HUES64 (cell line): ENCODE results near the gene SCRG1.

Experiments
- H3K27ac ChIP-seq: 2 replicates; pipeline ENCODE4 v1.7.0; 2013; ENCODE audit warnings: low read depth, low read length, inconsistent platforms
- H3K27me3 ChIP-seq: 2 replicates; pipeline ENCODE4 v1.6.1; 2013; ENCODE audit warnings: mild to moderate bottlenecking, low read length; ENCODE audit not compliant: insufficient read depth
- H3K36me3 ChIP-seq: 2 replicates; pipeline ENCODE4 v1.6.1; 2013; ENCODE audit warnings: mild to moderate bottlenecking, low read length; ENCODE audit not compliant: insufficient read depth
- H3K4me1 ChIP-seq: 2 replicates; pipeline ENCODE4 v1.6.1; 2013; ENCODE audit warnings: mild to moderate bottlenecking, low read length, moderate library complexity; ENCODE audit not compliant: insufficient read depth
- H3K4me3 ChIP-seq: 2 replicates; pipeline ENCODE4 v1.5.1; 2013; ENCODE audit warnings: mild to moderate bottlenecking, low read length, moderate library complexity
- H3K9ac ChIP-seq: 2 replicates; pipeline ENCODE4 v1.6.1; 2013; ENCODE audit warnings: mild to moderate bottlenecking, low read depth, low read length
- H3K9me3 ChIP-seq: 2 replicates; pipeline ENCODE4 v1.6.1; 2013; ENCODE audit warnings: low read depth, low read length; ENCODE audit not compliant: insufficient read depth
- WGBS: fragments of 150-250, 120-280 bp; methylation state at CpG from one replicate; pipeline ENCODE4 v1.1.7; 2013; ENCODE audit warnings: missing lambda C conversion rate; 5-methylcytosine and 5-hydroxymethylcytosine counted together

The SCRG1 gene

GRCh38 chr4:173426064-173426463, 27.1 kb upstream of the SCRG1 start:
- no peaks in the 10 kb centered on the region for H3K9me3 ChIP-seq

GRCh38 chr4:173424899-173425805, 26.2 kb upstream of the SCRG1 start:
- Histone ChIP-seq H3K4me3 (no peak overlapping the region), H3K9ac (no peak overlapping the region), H3K27ac (no peak overlapping the region), H3K9me3 (no peaks in the 10 kb centered on the region), H3K4me1 (no peaks in the 10 kb centered on the region), H3K36me3 (no peaks in the 10 kb centered on the region), H3K27me3 (no peaks in the 10 kb centered on the region)
- 84% methylated on average over 2 of the region's 2 CpGs for WGBS

More at GRCh38 chr4:173426064-173426463, 27.1 kb upstream of the SCRG1 start:
- Histone ChIP-seq H3K4me3 (no peak overlapping the region), H3K4me1 (no peaks in the 10 kb centered on the region), H3K9ac (no peak overlapping the region), H3K36me3 (no peaks in the 10 kb centered on the region), H3K27me3 (no peaks in the 10 kb centered on the region), H3K27ac (no peak overlapping the region)
- WGBS: 92% methylated on average over 2 of the region's 2 CpGs

- Histone ChIP-seq H3K36me3 (no peaks in the 10 kb centered on the region), H3K9ac (no peak overlapping the region), H3K9me3 (no peaks in the 10 kb centered on the region), H3K27ac (no peak overlapping the region), H3K4me1 (no peaks in the 10 kb centered on the region), H3K27me3 (no peaks in the 10 kb centered on the region), H3K4me3 (no peak overlapping the region)
- WGBS: 93% methylated on average over 2 of the region's 2 CpGs
Observed at GRCh38 chr4:173420801-173421200, 21.9 kb upstream of the SCRG1 start.

- Histone ChIP-seq H3K9ac (no peak overlapping the region), H3K27me3 (no peaks in the 10 kb centered on the region), H3K27ac (no peak overlapping the region), H3K4me1 (no peaks in the 10 kb centered on the region), H3K4me3 (no peak overlapping the region), H3K9me3 (no peaks in the 10 kb centered on the region), H3K36me3 (no peaks in the 10 kb centered on the region)
- WGBS: 77% methylated on average over 4 of the region's 4 CpGs
Observed at GRCh38 chr4:173420324-173420752, 21.4 kb upstream of the SCRG1 start.

- 83% methylated on average over 1 of the region's 3 CpGs for WGBS
Observed at GRCh38 chr4:173418639-173419038, 19.7 kb upstream of the SCRG1 start.

GRCh38 chr4:173417833-173418232, 18.9 kb upstream of the SCRG1 start:
- Histone ChIP-seq H3K27ac (no peak overlapping the region), H3K4me1 (no peaks in the 10 kb centered on the region), H3K9ac (no peak overlapping the region), H3K9me3 (no peaks in the 10 kb centered on the region), H3K4me3 (no peak overlapping the region), H3K36me3 (no peaks in the 10 kb centered on the region), H3K27me3 (no peaks in the 10 kb centered on the region)

More at GRCh38 chr4:173418639-173419038, 19.7 kb upstream of the SCRG1 start:
- H3K27me3 ChIP-seq: no peaks in the 10 kb centered on the region
- no peak overlapping the region for H3K9ac ChIP-seq
- no peak overlapping the region for H3K27ac ChIP-seq
- H3K9me3 ChIP-seq: no peaks in the 10 kb centered on the region
- no peaks in the 10 kb centered on the region for H3K36me3 ChIP-seq
- no peak overlapping the region for H3K4me3 ChIP-seq
- H3K4me1 ChIP-seq: no peaks in the 10 kb centered on the region

GRCh38 chr4:173415885-173416653, 17.2 kb upstream of the SCRG1 start:
- H3K9me3 ChIP-seq: no peaks in the 10 kb centered on the region
- H3K9ac ChIP-seq: no peak overlapping the region
- H3K4me1 ChIP-seq: no peaks in the 10 kb centered on the region
- no peak overlapping the region for H3K27ac ChIP-seq
- no peaks in the 10 kb centered on the region for H3K27me3 ChIP-seq
- 90% methylated on average over 25 of the region's 26 CpGs for WGBS
- H3K36me3 ChIP-seq: no peaks in the 10 kb centered on the region
- no peak overlapping the region for H3K4me3 ChIP-seq

- H3K9me3 ChIP-seq: no peaks in the 10 kb centered on the region
- no peak overlapping the region for H3K27ac ChIP-seq
- H3K36me3 ChIP-seq: no peaks in the 10 kb centered on the region
- H3K9ac ChIP-seq: no peak overlapping the region
- no peaks in the 10 kb centered on the region for H3K27me3 ChIP-seq
- 95% methylated on average over 3 of the region's 3 CpGs for WGBS
- H3K4me3 ChIP-seq: no peak overlapping the region
- H3K4me1 ChIP-seq: no peaks in the 10 kb centered on the region
Observed at GRCh38 chr4:173415092-173415491, 16.2 kb upstream of the SCRG1 start.

GRCh38 chr4:173414456-173414855, 15.5 kb upstream of the SCRG1 start:
- H3K9ac ChIP-seq: no peak overlapping the region
- H3K9me3 ChIP-seq: no peaks in the 10 kb centered on the region
- 85% methylated on average over 3 of the region's 3 CpGs for WGBS
- no peaks in the 10 kb centered on the region for H3K27me3 ChIP-seq
- H3K36me3 ChIP-seq: no peaks in the 10 kb centered on the region
- H3K4me3 ChIP-seq: no peak overlapping the region
- H3K27ac ChIP-seq: no peak overlapping the region
- no peaks in the 10 kb centered on the region for H3K4me1 ChIP-seq

- Histone ChIP-seq H3K36me3 (no peaks in the 10 kb centered on the region), H3K9ac (no peak overlapping the region), H3K27me3 (no peaks in the 10 kb centered on the region), H3K27ac (no peak overlapping the region), H3K4me3 (no peak overlapping the region), H3K4me1 (no peaks in the 10 kb centered on the region), H3K9me3 (no peaks in the 10 kb centered on the region)
- 88% methylated on average over 1 of the region's 1 CpG for WGBS
Observed at GRCh38 chr4:173413036-173413435, 14.1 kb upstream of the SCRG1 start.

- Histone ChIP-seq H3K9ac (no peak overlapping the region), H3K4me1 (no peaks in the 10 kb centered on the region), H3K4me3 (no peak overlapping the region), H3K27ac (no peak overlapping the region), H3K9me3 (no peaks in the 10 kb centered on the region), H3K36me3 (no peaks in the 10 kb centered on the region), H3K27me3 (no peaks in the 10 kb centered on the region)
- WGBS: 71% methylated on average over 4 of the region's 4 CpGs
Observed at GRCh38 chr4:173411106-173411693, 12.3 kb upstream of the SCRG1 start.
